HG03520 (cell line): Measurements from ENCODE around the gene TNFRSF25.
"Not testable (repeated sequence)": the region's sequence is repeated elsewhere in the genome, so short reads cannot be mapped to it uniquely, and the experiment has no call there.

ENCODE experiments used
- ATAC-seq: cut with Tn5 transposase; IDR thresholded peaks from one replicate; pipeline ENCODE4 v1.9.1; 2021; ENCODE audit warnings: mild to moderate bottlenecking, moderate library complexity; ENCODE audit not compliant: unreplicated experiment

The TNFRSF25 gene

DNA sequence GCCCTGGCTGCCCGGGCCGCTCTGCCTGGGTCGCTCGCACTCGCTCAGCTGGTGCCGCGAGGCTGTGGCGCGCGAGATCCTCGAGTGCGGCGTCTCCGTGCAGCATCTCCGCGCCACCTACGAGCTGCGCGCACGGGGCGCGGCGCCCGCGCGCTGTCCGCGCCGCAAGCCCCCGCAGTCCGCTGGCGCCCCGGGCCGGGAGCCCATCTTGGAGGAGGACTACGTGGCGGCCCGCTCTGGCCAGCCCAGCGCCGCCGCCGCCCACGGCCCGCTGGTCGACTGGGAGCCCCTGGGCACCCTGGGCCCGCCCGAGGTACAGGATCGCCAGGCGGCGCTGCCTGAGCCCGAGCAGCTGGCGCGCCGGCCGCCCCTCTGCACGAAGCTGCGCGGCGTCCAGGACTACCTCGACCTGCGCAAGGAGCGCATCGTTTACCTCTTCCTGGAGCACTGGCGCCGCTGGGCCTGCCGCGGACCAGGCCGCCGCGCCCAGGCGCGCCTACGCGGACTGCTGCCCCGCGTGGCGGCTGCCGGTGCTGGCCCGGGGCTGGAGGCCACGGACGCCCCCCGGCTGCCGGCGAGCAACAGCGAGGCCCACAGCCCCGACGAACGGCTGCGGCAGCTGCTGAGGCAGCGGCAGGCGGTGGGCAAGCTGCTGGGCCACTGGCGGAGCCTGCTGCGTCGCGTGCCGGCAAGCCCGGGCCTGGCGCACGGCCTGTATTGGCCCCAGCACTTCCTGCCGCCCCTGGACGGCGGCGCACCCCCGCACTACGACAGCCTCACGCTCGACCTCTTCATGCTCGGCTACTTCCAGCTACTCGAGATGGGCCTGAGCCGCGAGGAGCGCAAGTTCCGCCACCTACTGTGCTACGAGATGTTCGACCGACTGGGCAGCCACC, 10.9 kb downstream of the TNFRSF25 start:
- ATAC-seq = no peak

GRCh38 chr1:6453895-6454855, 11.8 kb downstream of the TNFRSF25 start:
- ATAC-seq = not testable (repeated sequence)

DNA sequence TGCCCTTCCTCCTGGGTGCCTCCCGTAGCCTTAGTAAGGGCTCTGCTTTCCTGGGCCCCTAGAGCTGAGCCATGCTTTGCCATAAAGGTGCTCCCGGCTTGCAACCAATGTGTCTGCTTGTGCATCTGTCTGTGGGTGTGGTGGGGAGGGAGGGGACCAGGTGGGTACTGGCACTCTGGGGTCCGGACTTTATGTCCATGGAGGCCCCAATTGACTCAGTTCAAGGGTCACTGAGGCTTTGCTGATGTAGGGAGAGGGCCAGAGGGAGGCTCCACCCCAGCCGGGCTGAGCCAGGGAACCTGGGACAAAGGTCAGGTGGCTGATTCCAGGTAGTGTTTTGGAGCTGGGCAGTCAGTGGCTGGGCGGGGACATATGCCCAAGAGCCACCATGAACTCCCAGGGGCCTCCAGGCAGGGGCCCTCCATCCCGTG, 15.0 kb downstream of the TNFRSF25 start:
- ATAC-seq = no peak

DNA sequence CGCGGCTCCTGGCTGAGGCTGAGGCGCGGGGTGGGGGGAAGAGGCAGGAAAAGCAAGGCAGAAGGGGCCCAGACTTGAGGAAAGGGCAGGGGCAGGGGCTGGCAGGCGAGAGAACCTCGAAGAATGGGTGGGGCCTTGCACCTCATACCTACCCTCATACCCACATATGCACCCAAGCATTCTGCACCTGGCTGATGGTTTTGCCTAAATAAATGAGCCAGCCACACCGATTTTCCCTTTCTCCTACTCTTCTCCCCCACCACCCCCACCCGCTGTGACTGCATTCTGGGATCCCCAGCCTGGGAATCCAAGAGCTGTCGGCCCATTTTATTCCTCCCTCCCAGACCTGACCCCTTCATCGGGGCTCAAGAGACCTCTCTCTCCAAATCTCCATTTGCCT, 15.5 kb downstream of the TNFRSF25 start:
- ATAC-seq = not testable (repeated sequence)

- no peak for ATAC-seq
Observed at GRCh38 chr1:6450005-6450450, 15.9 kb downstream of the TNFRSF25 start.

DNA sequence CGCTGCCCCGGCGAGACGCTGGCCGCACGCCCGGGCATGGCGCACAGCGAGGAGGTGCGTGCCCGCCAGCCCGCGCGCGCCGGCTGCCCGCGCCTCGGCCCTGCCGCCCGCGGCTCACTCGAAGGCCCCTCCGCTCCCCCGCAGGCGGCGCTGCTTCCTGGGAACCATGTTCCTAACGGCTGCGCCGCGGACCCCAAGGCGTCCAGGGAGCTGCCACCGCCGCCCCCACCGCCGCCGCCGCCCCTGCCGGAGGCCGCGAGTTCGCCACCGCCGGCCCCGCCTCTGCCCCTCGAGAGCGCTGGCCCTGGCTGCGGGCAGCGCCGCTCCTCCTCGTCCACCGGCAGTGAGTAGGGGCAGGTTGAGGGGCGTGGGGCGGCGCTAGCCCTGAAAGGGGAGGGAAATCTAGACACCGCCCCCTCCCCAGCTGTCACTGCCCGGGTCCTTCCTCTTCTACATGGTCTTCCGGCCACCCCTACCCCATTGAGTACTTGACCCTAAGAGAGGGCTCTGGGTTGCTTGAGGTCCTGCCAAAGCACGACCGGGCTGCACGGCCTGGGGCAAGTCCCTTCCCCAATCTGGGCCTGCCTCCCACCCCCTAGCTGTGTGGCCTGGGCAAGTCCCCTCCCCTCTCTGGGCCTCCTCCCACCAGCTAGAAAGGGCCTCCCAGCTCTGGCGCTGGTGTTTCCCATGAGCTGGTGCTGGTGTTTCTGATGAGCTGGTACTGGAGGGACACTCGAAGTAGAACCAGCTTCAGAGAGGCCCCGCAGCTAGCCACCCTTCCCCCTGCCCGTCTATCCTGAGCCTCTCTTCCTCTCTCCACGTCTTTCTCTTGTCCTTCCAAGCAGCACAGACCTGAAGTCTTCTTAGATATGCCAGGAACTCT, 17.0 kb downstream of the TNFRSF25 start:
- ATAC-seq = no peak

DNA sequence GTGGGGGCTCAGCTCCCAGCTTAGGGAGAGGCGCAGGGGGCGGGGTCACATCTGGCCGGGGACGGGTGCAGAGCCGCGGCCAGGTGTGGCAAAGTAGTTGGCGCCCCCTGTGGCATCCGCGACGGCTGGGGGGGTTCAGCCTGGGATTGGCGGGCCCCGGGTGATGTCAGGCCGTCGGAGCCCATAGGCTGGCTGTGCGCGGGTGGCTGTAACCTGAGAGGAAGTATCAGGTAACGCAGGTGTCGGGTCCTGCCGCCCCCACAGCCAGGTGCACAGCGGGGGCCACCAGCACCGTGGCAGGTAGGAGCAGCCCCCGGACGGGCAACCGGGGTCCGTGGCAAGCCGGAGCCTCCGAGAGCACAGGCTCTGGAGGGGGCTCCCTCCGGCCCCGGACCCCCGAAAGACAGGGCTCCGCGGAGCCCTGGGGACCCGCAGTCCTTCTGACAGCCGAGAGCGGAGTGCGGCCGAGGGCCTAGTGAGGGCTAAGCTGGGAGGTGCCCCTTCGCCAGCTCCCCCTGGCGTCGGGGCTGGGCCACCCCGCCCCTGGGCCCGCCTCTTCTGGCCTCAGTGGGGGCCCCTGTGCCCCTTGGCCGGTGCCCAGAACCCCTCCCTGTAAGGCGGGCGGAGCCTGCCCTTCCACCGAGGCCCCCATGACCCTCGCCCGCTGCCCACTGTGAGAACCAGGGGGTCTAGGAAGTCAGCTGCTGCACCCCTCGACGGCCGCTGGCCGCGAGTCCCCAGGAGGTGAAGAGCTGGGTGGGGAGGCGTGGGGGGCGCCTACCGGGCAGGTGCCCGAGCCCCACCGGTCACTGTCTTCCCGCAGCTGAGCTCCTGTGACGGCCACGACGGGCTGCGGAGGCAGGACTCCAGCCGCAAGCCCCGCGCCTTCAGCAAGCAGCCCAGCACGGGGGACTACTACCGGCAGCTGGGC, 17.9 kb downstream of the TNFRSF25 start:
- ATAC-seq = no peak

- ATAC-seq = no peak
Observed at GRCh38 chr1:6447016-6447817, 18.8 kb downstream of the TNFRSF25 start.

GRCh38 chr1:6446665-6447015, 19.3 kb downstream of the TNFRSF25 start:
- no peak for ATAC-seq

GRCh38 chr1:6445929-6446328, 20.0 kb downstream of the TNFRSF25 start:
- ATAC-seq = not testable (repeated sequence)

DNA sequence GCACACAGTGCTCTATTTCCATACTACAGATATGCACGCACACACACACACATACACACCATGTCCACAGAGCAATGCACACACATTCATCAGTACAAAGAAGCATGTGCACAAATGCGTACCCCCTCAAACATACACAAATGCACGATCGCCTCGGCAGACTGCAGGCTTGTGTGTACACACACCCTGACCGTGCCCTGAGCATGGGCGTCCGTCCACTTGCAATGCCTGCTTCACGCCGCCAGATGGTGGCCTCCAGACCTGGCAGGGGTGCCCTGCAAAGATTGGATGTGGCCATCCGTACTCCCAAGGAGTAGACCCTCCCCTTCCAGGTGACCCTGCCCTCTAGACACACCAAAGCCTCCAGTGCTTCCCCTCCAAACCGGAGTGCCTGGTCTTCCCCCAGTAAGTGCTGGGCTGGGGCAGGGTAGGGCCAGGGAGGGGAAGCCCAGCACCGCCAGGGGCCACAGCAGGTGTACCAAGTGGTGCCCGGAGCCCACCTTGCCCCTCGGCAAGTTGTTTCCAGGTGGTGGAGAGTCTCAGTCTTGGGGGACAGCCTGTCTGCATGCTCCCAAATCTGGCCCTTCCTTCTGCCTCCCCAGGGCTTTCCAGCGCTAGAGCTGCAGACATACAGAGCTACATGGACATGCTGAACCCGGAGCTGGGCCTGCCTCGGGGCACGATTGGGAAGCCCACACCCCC, 20.8 kb downstream of the TNFRSF25 start:
- ATAC-seq = no peak

DNA sequence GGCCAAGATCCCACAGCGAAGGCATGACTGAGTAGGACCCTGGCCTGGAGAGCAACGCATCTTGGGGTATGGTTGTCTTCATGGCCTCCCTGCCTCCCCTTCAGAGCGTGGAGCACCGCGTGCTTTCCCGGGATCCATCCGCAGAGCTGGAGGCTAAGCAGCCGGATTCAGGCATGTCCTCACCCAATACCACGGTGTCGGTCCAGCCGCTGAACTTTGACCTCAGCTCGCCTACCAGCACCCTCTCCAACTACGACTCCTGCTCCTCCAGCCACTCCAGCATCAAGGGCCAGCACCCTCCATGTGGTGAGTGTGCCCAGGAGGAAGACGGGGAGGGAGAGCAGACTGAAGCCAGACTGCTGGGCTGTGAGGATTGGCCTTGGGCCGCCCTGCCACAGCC, 21.6 kb downstream of the TNFRSF25 start:
- ATAC-seq = no peak

DNA sequence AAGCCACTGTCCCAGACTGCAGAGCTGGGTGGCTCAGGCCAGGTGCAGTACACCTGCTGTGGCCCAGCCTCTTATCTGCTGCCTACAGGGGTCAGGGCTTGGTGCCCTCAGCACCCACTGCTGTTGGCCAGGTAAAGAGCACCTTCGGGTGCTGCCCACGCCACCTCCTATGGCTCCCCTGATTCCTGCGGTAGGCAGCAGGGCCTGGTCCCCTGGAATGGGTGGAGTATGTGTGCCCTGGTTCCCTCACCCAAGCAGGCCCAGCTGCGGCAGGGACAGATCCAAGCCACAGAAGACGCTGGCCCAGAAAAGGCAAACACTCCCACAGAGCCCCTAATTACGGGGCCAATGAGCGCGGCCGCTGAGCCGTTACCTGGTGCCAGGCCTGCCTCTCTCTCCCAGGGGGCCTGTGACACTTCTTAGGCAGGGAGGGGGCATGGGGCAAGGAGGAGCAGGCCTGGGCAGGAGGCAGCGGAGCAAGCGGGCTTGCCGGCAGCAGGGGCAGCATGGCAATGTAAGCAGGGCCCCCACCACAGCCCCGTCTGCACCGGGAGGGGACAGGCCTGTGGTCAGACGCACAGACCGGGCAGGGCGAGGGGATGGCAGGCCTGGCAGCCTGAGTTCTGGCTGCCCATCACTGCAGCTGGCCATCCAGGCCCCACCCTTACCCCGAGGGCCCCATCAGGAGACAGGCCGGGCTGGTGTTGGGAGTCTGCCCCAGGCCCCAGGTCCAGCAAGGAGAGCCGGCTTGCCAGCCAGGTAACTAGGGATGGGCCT, 22.4 kb downstream of the TNFRSF25 start:
- ATAC-seq = no peak

DNA sequence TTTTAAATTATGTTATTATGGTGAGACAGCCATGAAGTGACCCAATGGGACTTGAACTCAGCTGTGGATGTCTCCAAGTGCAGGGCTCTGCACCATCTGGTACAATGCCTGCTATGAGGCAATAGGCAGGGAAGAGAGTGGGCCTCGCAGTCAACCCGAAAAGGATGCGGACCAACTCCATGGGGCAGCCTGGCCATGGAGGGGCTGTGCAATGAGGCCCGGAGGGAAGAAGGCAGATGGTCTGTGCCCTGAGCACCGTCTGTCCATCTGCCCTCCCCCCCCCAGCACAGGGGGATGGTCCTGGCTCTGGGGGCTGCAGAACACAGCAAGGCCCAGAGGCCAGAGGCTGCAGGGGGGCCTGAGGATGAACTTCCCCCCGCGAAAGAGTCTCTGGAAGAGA, 24.4 kb downstream of the TNFRSF25 start:
- no peak for ATAC-seq

GRCh38 chr1:6440198-6441126, 25.5 kb downstream of the TNFRSF25 start:
- no peak for ATAC-seq

DNA sequence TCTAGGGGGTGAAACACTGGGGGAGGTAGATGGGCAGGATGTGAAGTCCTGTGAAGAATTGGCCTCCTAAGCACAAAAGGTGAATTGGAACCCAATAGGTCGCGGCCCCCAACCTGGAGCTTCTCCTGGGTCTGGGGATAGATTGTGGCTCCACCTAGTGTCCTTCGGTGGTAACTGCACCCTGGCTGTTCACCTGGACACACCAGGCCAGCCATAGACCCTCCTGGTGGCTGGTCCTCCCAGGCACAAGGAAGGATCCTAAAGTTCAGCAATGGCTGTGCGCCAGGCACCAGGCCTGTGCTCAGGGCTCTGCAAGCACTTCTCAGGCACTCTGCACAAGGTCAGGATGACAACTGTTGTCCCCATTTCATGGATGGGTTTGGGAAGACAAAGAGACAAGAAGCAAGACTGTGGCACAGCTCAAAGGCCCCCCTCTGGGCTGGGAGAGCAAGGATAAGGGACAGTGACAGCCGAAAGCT, 27.9 kb downstream of the TNFRSF25 start:
- ATAC-seq = no peak
